B cell (primary cell): ENCODE measurements around the gene TMEM203. TPM values are rescaled to one million over a fixed set of nuclear protein-coding genes. Genes with fewer than 3 reads are reported as not detected.

Experiments
- ATAC-seq: fragments of 200-7000 bp; cut with Tn5 transposase; one replicate; pipeline ENCODE4 v1.10.0; 2021; ENCODE audit warnings: low read depth, mild to moderate bottlenecking, moderate number of reproducible peaks, moderate library complexity
- CTCF ChIA-PET: fragments of 350-600 bp; sonication (Branson Sonifier 250); formaldehyde crosslinking; loops from one replicate; lab custom pipeline; 2021; ENCODE audit warnings: antibody characterized with exemption, inconsistent platforms; lab: Charles Lee
- POLR2A ChIA-PET: fragments of 350-600 bp; sonication (Branson Sonifier 250); formaldehyde crosslinking; loops from one replicate; lab custom pipeline; 2021; ENCODE audit warnings: antibody characterized with exemption; lab: Charles Lee
- DNase-seq: peaks from one replicate; pipeline ENCODE4 v3.0.0; 2013
- H2AFZ ChIP-seq: 2 replicates; pipeline ENCODE4 v1.6.1; 2012; ENCODE audit warnings: mild to moderate bottlenecking, low read depth, low read length; ENCODE audit not compliant: insufficient read depth, poor library complexity, severe bottlenecking
- H3K27ac ChIP-seq, 2 donors: 1 replicate in 1 of 2; 2 replicates in 1 of 2; pipeline ENCODE4 v1.5.1; 2012 to 2013; ENCODE audit warnings: low read length in 2 of 2, mild to moderate bottlenecking in 2 of 2, moderate library complexity in 1 of 2
- H3K27me3 ChIP-seq, 4 experiments: fragments of 200-600 bp in 1 of 4; sonication (generic) in 1 of 4; replicated peaks in 1 of 4; 1 replicate in 2 of 4; 2 replicates in 2 of 4; pipeline versions ENCODE4 v1.6.1 to v1.7.0; 2013 to 2016; ENCODE audit warnings: low read length in 3 of 4, mild to moderate bottlenecking in 2 of 4, mixed read lengths in 1 of 4, moderate library complexity in 1 of 4; ENCODE audit not compliant: insufficient read depth in 4 of 4, control insufficient read depth in 3 of 4; ENCODE audit errors: control extremely low read depth in 1 of 4
- H3K36me3 ChIP-seq, 2 experiments: replicated peaks in 1 of 2; 1 replicate in 1 of 2; 2 replicates in 1 of 2; pipeline versions ENCODE4 v1.6.1 to v1.7.1; 2013; ENCODE audit warnings: low read length in 1 of 2; ENCODE audit not compliant: insufficient read depth in 2 of 2, control insufficient read depth in 1 of 2; ENCODE audit errors: control extremely low read depth in 1 of 2, extremely low read depth in 1 of 2
- H3K4me1 ChIP-seq, 2 donors: fragments of 200-600 bp in 1 of 2; sonication (generic) in 1 of 2; 1 replicate in 1 of 2; 2 replicates in 1 of 2; pipeline versions ENCODE4 v1.5.1 to v1.6.1; 2013 to 2017; ENCODE audit warnings: low read length in 2 of 2; ENCODE audit not compliant: control insufficient read depth in 2 of 2, insufficient read depth in 2 of 2
- H3K4me2 ChIP-seq: replicated peaks from 2 replicates; pipeline ENCODE3; 2012; ENCODE audit warnings: mild to moderate bottlenecking, low read depth, low read length; ENCODE audit not compliant: poor library complexity, severe bottlenecking
- H3K4me3 ChIP-seq, 5 experiments: fragments of 200-600 bp in 1 of 5; sonication (generic) in 1 of 5; 1 replicate in 3 of 5; 2 replicates in 2 of 5; pipeline versions ENCODE4 v1.5.1 to v1.7.0; 2011 to 2016; ENCODE audit warnings: low read length in 4 of 5, mild to moderate bottlenecking in 4 of 5, low read depth in 2 of 5, control low read depth in 1 of 5, moderate library complexity in 1 of 5; ENCODE audit not compliant: insufficient read depth in 1 of 5; ENCODE audit errors: control extremely low read depth in 1 of 5, extremely low read depth in 1 of 5
- H3K79me2 ChIP-seq: fragments of 200-600 bp; sonication (generic); one replicate; pipeline ENCODE4 v1.6.0; 2016; ENCODE audit warnings: low read length; ENCODE audit not compliant: control insufficient read depth, insufficient read depth
- H3K9ac ChIP-seq: fragments of 200-600 bp; sonication (generic); 2 replicates; pipeline ENCODE4 v1.6.1; 2017; ENCODE audit warnings: mild to moderate bottlenecking, low read length, moderate library complexity
- H3K9me3 ChIP-seq, 3 donors: one replicate each; pipeline versions ENCODE4 v1.6.1 to v1.7.1; 2013; ENCODE audit warnings: low read length in 2 of 3; ENCODE audit not compliant: control insufficient read depth in 2 of 3, insufficient read depth in 1 of 3; ENCODE audit errors: control extremely low read depth in 1 of 3
- H4K20me1 ChIP-seq: 2 replicates; pipeline ENCODE4 v1.6.0; 2012; ENCODE audit warnings: mild to moderate bottlenecking, low read length; ENCODE audit not compliant: insufficient read depth, control insufficient read depth, poor library complexity, severe bottlenecking
- H3K27ac Mint-ChIP-seq: one replicate; pipeline ENCODE4 v1.8.0; 2021; ENCODE audit warnings: mixed read lengths
- H3K27me3 Mint-ChIP-seq: one replicate; pipeline ENCODE4 v1.8.0; 2021; ENCODE audit warnings: mixed read lengths
- H3K4me1 Mint-ChIP-seq: one replicate; pipeline ENCODE4 v1.8.0; 2021; ENCODE audit warnings: mixed read lengths
- H3K4me3 Mint-ChIP-seq: one replicate; pipeline ENCODE4 v1.8.0; 2021; ENCODE audit warnings: mixed read lengths
- H3K9me3 Mint-ChIP-seq: one replicate; pipeline ENCODE4 v1.8.0; 2022; ENCODE audit warnings: mixed read lengths; ENCODE audit not compliant: insufficient read depth
- EZH2 ChIP-seq: IDR thresholded peaks from 2 replicates; pipeline ENCODE4 v1.6.1; 2012; ENCODE audit warnings: borderline replicate concordance, low read depth, mild to moderate bottlenecking, moderate library complexity, low read length; ENCODE audit not compliant: insufficient read depth, poor library complexity, severe bottlenecking
- WGBS: methylation state at CpG from one replicate; pipeline ENCODE4 v1.1.5; 2013; ENCODE audit warnings: missing lambda C conversion rate; ENCODE audit not compliant: insufficient coverage; 5-methylcytosine and 5-hydroxymethylcytosine counted together
- intact Hi-C: fragments of 100-400 bp; cut with micrococcal nuclease; formaldehyde crosslinking; loops from one replicate; pipeline ENCODE4 v1.10.0; 2022
- polyA plus RNA-seq: library from polyadenylated mRNA; depleted of rRNA; stranded (reverse); fragments of >200 nt; gene quantifications from 2 replicates; pipeline ENCODE4 v1.2.3, GENCODE V29; 2012
- total RNA-seq, 2 donors: library from RNA; stranded (reverse); fragments of 120-200 nt in 1 of 2; gene quantifications; 1 replicate in 1 of 2; 2 replicates in 1 of 2; pipeline versions ENCODE4 v1.2.3 to v1.2.4, GENCODE V29; 2013 to 2022
- TF ChIP-seq, protein P1 (sequence below): fragments of 200-600 bp; IDR thresholded peaks from one replicate; pipeline ENCODE4 v1.8.0; 2022; ENCODE audit warnings: antibody characterized with exemption, mild to moderate bottlenecking

TMEM203 gene
- total and polyA plus RNA-seq, 2 donors (not counting 1 experiment from before 2014, with no cell fraction given) = 20.6 to 35.7 TPM

DNA sequence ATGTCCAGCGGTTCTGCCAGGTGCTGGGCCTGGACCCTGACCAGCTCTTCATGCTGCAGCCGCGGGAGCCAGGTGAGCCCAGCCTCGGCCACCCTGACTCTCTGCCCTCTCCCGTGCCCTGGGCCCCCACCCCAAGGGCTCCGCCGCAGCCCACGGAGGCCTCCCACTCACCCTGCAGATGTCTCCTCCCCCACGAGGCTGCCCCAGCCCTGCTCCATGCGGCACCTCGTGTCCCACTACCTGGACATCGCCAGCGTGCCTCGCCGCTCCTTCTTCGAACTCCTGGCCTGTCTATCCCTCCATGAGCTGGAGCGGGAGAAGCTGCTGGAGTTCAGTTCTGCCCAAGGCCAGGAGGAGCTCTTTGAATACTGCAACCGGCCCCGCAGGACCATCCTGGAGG lies 9.2 kb upstream of the TMEM203 start:
- Mint-ChIP-seq H3K27me3 (no peaks in the 10 kb centered on the region), H3K4me3 (no peak overlapping the region), H3K9me3 (no peaks in the 10 kb centered on the region), H3K4me1 (no peaks in the 10 kb centered on the region), H3K27ac (no peak overlapping the region)
- DNase-seq (no peak), ATAC-seq (no peak)
- H3K4me3 ChIP-seq = no peak overlapping the region
- POLR2A ChIA-PET = interaction anchor here (1.2 kb wide), 1 partner anchor 8 kb away, joined by 4 read pairs; no protein-coding TSS in a partner anchor
- TF ChIP-seq EZH2 = no peak
- TF ChIP-seq, protein P1, sequence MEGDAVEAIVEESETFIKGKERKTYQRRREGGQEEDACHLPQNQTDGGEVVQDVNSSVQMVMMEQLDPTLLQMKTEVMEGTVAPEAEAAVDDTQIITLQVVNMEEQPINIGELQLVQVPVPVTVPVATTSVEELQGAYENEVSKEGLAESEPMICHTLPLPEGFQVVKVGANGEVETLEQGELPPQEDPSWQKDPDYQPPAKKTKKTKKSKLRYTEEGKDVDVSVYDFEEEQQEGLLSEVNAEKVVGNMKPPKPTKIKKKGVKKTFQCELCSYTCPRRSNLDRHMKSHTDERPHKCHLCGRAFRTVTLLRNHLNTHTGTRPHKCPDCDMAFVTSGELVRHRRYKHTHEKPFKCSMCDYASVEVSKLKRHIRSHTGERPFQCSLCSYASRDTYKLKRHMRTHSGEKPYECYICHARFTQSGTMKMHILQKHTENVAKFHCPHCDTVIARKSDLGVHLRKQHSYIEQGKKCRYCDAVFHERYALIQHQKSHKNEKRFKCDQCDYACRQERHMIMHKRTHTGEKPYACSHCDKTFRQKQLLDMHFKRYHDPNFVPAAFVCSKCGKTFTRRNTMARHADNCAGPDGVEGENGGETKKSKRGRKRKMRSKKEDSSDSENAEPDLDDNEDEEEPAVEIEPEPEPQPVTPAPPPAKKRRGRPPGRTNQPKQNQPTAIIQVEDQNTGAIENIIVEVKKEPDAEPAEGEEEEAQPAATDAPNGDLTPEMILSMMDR = no peak
- H4K20me1 ChIP-seq = no peaks in the 10 kb centered on the region
- no peaks in the 10 kb centered on the region for H3K9me3 ChIP-seq
- no peaks in the 10 kb centered on the region for H3K27me3 ChIP-seq
- 96% methylated on average over 19 of the region's 19 CpGs for WGBS
- CTCF ChIA-PET = no interaction called here
- no peak overlapping the region for H2AFZ ChIP-seq
- no peak overlapping the region for H3K27ac ChIP-seq
- no peaks in the 10 kb centered on the region for H3K4me1 ChIP-seq
- no peaks in the 10 kb centered on the region for H3K36me3 ChIP-seq
- no peak overlapping the region for H3K4me2 ChIP-seq
- no peak overlapping the region for H3K9ac ChIP-seq
- H3K79me2 ChIP-seq = peaks cover 3% of the 10 kb centered on the region
- intact Hi-C loops = no loop called here

DNA sequence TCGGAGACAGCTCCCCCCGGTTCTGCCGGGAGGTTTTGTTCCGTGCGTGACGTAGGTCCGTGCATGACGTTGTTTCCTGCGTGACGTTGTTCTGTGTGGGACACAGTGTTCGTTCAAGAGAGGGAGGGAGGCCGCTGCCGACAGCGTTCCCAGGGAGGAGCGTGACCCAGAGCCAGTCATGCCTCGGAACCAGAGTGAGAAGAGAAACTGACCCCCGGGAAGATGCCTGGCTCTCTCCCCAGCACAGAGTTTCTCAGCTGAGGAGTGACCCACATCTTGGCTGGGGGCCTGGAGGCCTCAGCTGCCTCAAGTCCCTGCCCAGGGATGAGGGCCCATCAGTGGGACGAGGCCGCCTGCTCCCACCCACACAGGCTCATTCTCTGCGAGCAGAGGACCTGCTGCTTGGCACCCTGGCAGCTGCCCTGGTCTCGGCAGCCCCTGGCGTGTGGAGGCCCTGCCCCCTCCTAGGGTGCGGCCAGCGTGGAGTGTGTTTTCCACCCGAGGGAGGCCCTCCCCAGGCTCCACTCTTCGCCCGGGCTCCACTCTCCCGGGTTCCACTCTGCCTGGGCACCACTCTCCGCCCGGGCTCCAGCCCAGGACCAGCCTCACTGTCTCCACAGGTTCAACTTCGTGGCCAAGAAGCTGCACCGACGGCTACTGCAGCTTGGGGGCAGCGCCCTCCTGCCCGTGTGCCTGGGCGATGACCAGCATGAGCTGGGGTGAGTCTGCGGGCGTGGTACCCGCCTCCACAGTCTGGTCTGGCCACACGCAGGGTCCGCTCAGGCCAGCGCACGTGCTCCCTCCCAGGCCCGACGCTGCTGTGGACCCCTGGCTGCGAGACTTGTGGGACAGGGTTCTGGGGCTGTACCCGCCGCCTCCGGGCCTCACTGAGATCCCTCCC lies 8.0 kb upstream of the TMEM203 start:
- no peak overlapping the region for H3K4me2 ChIP-seq
- no peaks in the 10 kb centered on the region for H3K4me1 Mint-ChIP-seq
- H2AFZ ChIP-seq = no peak overlapping the region
- ATAC-seq = no peak
- H3K4me3 Mint-ChIP-seq = no peak overlapping the region
- no peak overlapping the region for H3K4me3 ChIP-seq
- no peaks in the 10 kb centered on the region for H3K36me3 ChIP-seq
- CTCF ChIA-PET = no interaction called here
- H3K27ac Mint-ChIP-seq = no peak overlapping the region
- H3K4me1 ChIP-seq = no peaks in the 10 kb centered on the region
- WGBS = 96% methylated on average over 47 of the region's 49 CpGs
- POLR2A ChIA-PET = interaction anchor here (1.2 kb wide), 1 partner anchor 10 kb away, joined by 4 read pairs; no protein-coding TSS in a partner anchor
- intact Hi-C loops = no loop called here
- no peak for DNase-seq
- H3K9me3 ChIP-seq = no peaks in the 10 kb centered on the region
- TF ChIP-seq, protein P1 = no peak
- no peak for TF ChIP-seq EZH2
- no peak overlapping the region for H3K9ac ChIP-seq
- no peaks in the 10 kb centered on the region for H3K27me3 Mint-ChIP-seq
- no peaks in the 10 kb centered on the region for H4K20me1 ChIP-seq
- H3K27ac ChIP-seq = no peak overlapping the region
- H3K79me2 ChIP-seq = peaks cover 3% of the 10 kb centered on the region
- H3K9me3 Mint-ChIP-seq = no peaks in the 10 kb centered on the region
- no peaks in the 10 kb centered on the region for H3K27me3 ChIP-seq
